KOPT-K1 (cell line): ENCODE data around the gene ZC3H4.

Experiments used
- H3K27ac ChIP-seq: fragments of 200-600 bp; sonication (generic); 2 replicates; pipeline ENCODE4 v1.5.1; 2016; ENCODE audit warnings: antibody characterized with exemption, mild to moderate bottlenecking, low read depth, low read length; ENCODE audit not compliant: poor library complexity, severe bottlenecking
- H3K36me3 ChIP-seq: fragments of 200-600 bp; sonication (generic); 2 replicates; pipeline ENCODE4 v1.5.1; 2017; ENCODE audit warnings: antibody characterized with exemption, mild to moderate bottlenecking, low read length, moderate library complexity; ENCODE audit not compliant: insufficient read depth
- H3K9me3 ChIP-seq: fragments of 200-600 bp; sonication (generic); 2 replicates; pipeline ENCODE4 v1.5.1; 2017; ENCODE audit warnings: antibody characterized with exemption, low read length, mild to moderate bottlenecking; ENCODE audit not compliant: insufficient read depth, poor library complexity, severe bottlenecking

Gene ZC3H4

DNA sequence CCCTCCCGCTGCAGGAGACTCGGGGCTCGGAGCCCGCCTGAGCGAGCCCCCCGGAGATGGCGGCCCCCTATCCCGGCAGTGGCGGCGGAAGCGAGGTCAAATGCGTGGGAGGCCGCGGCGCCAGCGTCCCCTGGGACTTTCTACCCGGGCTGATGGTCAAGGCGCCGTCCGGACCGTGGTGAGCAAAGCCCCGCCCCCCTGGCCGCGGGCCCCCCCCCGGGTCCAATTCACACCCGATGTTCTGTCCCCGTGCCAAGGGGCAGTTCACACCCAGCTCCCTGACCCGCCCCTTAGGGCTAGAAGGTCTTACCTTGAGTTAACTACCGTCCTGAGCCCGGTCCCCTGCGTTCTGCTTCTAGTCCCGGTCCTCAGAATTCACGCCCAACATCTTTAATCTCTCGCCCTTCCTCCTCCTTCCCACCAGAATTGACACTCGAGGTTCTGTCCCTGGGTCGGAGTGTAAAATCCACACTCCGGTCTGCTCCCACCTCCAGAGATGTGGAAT is 92.5 kb downstream of the ZC3H4 start:
- Histone ChIP-seq H3K27ac (no peak overlapping the region), H3K36me3 (no peaks in the 10 kb centered on the region), H3K9me3 (no peaks in the 10 kb centered on the region)

DNA sequence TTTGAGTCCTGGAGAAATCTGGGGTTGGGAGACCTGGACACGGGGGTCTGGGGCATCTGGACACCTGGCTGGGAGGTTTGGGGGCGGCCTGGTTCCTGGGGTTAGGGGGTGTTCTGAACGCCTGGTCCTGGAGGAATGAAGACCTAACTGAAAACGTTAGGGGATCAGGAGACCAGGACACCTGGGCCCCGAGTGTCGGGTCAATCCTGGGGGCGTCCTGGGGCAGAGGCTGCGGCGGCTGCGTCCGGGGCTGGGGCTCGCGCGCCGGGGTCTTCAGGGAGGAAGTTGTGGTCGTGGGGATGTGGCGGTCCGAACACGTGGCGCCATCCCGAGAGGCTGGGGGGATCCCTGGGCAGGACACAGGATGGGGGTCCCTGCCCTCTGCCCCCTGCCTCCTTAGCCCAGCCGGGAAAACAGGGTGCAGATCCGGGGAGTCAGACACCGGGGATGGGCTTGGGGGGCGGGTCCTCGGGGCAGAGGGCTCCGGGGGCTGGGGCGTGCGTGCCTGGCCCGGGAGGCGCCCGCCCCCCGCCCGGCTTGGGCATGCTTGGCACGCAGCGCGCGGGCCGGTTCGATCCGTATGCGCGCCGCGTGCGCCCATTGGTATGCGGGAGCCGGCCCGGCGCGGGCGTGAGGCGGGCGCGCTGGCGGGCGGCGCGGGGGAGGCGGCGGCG is 93.3 kb downstream of the ZC3H4 start:
- H3K9me3 ChIP-seq = no peaks in the 10 kb centered on the region
- no peaks in the 10 kb centered on the region for H3K36me3 ChIP-seq
- H3K27ac ChIP-seq = no peak overlapping the region

- Histone ChIP-seq H3K9me3 (no peaks in the 10 kb centered on the region), H3K36me3 (no peaks in the 10 kb centered on the region), H3K27ac (no peak within 1 kb of the TSS)
Observed at GRCh38 chr19:47019431-47020041, 94.0 kb downstream of the ZC3H4 start, which contains the start of gene NPAS1. TSS of gene NPAS1 (plus strand) at chr19:47019837. CDS start at chr19:47021048, 1,211 bp downstream.

- no peak overlapping the region for H3K27ac ChIP-seq
Observed at GRCh38 chr19:47018923-47019322, 94.7 kb downstream of the ZC3H4 start.

More at GRCh38 chr19:47018923-47019322, 94.7 kb downstream of the ZC3H4 start:
- no peaks in the 10 kb centered on the region for H3K9me3 ChIP-seq
- no peaks in the 10 kb centered on the region for H3K36me3 ChIP-seq
